Measurements from ENCODE around the gene KATNAL1. TPM values are rescaled to one million over a fixed set of nuclear protein-coding genes. Genes with fewer than 3 reads are reported as not detected.

The KATNAL1 gene
- polyA plus RNA-seq, 1 of the 3 experiments (the other 2 are of a cell fraction) = 5.1 TPM

DNA sequence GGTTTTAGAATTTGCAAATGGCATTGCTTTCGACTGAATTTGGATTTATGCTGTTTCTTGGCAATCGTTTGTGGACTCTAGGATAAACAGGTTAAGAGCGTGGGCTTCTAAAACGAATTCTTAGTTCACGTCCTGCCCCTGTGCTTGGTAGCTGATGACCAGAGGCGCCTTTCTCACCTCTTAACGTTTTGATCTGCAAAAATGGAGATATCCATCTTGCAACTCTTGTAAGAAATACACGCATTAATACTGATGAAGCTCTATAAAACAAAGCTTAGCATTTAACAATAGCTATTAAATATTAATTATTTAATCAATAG, 580 bp upstream of the KATNAL1 start:
- 43% methylated on average over 8 of the region's 8 CpGs for WGBS (ENCODE audit: low lambda C conversion rate)
- peaks cover 40% of the 10 kb centered on the region for H3K79me2 ChIP-seq (ENCODE audit: insufficient read depth)
- peaks cover 14 to 34% of the 10 kb centered on the region in 2 experiments for H3K4me1 ChIP-seq (ENCODE audit: control insufficient read depth in 1 of 2, insufficient read depth in 2 of 2, low read depth in 1 of 2, low read length in 1 of 2)
- no peaks in the 10 kb centered on the region for H3K36me3 ChIP-seq (replicated peaks in 1 of 2; ENCODE audit: control insufficient read depth in 1 of 2, insufficient read depth in 2 of 2, low read length in 1 of 2)
- H3K4me2 ChIP-seq = peak overlapping the region; percentile 85
- ChIA-PET POLR2A (interaction anchor here (0.6 to 1.8 kb wide), 9 partner anchors 24 to 281 kb away, joined by 3 to 10 read pairs (median 4); partner anchors contain the start of gene UBE2L5), CTCF (interaction anchor here (0.9 to 2.9 kb wide), 3 partner anchors 9 to 175 kb away, joined by 3 to 22 read pairs (median 4); no protein-coding TSS in a partner anchor)
- H3F3A ChIP-seq (replicated peaks; ENCODE audit: insufficient read depth) = peaks cover 12% of the 10 kb centered on the region
- peak overlapping the region; percentile 78 to 94 for H3K27ac ChIP-seq (ENCODE audit: low read depth in 2 of 2, low read length in 1 of 2)
- peak overlapping the region; percentile 91 to 99 for H3K4me3 ChIP-seq (ENCODE audit: low read depth in 2 of 2, low read length in 1 of 2)
- no peaks in the 10 kb centered on the region for H3K9me2 ChIP-seq
- TF ChIP-seq TCF12 (IDR thresholded peaks at IDR 0.05) (no peak), RAD21 (IDR thresholded peaks at IDR 0.05; ENCODE audit: low read length) (no peak), GABPA (IDR thresholded peaks at IDR 0.05; ENCODE audit: low read depth) (no peak), NFIC (IDR thresholded peaks at IDR 0.05; ENCODE audit: borderline replicate concordance) (no peak), POLR2AphosphoS5 (IDR thresholded peaks at IDR 0.05; ENCODE audit: low read depth, low read length) (no peak), EZH2phosphoT487 (IDR thresholded peaks at IDR 0.05; ENCODE audit: borderline replicate concordance, low read depth) (no peak), GATA2 (CRISPR knock-in tag; IDR thresholded peaks at IDR 0.05) (no peak), RCOR1 (IDR thresholded peaks at IDR 0.05; ENCODE audit: low read length) (no peak), YY1 (IDR thresholded peaks at IDR 0.05; ENCODE audit: low read depth) (no peak), MEF2A (IDR thresholded peaks at IDR 0.05; ENCODE audit: borderline replicate concordance, low read depth) (no peak), EP300 (IDR thresholded peaks at IDR 0.05; ENCODE audit: borderline replicate concordance in 1 of 2, low read depth in 1 of 2, low read length in 1 of 2) (no peak), FOXJ3 (CRISPR knock-in tag; IDR thresholded peaks at IDR 0.05) (no peak), TAF1 (IDR thresholded peaks at IDR 0.05; ENCODE audit: borderline replicate concordance, low read depth, low read length) (no peak)
- TF ChIP-seq, protein P1, sequence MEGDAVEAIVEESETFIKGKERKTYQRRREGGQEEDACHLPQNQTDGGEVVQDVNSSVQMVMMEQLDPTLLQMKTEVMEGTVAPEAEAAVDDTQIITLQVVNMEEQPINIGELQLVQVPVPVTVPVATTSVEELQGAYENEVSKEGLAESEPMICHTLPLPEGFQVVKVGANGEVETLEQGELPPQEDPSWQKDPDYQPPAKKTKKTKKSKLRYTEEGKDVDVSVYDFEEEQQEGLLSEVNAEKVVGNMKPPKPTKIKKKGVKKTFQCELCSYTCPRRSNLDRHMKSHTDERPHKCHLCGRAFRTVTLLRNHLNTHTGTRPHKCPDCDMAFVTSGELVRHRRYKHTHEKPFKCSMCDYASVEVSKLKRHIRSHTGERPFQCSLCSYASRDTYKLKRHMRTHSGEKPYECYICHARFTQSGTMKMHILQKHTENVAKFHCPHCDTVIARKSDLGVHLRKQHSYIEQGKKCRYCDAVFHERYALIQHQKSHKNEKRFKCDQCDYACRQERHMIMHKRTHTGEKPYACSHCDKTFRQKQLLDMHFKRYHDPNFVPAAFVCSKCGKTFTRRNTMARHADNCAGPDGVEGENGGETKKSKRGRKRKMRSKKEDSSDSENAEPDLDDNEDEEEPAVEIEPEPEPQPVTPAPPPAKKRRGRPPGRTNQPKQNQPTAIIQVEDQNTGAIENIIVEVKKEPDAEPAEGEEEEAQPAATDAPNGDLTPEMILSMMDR (IDR thresholded peaks at IDR 0.05) = no peak
- TF ChIP-seq, protein P2, sequence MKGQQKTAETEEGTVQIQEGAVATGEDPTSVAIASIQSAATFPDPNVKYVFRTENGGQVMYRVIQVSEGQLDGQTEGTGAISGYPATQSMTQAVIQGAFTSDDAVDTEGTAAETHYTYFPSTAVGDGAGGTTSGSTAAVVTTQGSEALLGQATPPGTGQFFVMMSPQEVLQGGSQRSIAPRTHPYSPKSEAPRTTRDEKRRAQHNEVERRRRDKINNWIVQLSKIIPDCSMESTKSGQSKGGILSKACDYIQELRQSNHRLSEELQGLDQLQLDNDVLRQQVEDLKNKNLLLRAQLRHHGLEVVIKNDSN (IDR thresholded peaks at IDR 0.05; ENCODE audit: borderline replicate concordance, low read depth) = no peak
- TF ChIP-seq, protein P3, sequence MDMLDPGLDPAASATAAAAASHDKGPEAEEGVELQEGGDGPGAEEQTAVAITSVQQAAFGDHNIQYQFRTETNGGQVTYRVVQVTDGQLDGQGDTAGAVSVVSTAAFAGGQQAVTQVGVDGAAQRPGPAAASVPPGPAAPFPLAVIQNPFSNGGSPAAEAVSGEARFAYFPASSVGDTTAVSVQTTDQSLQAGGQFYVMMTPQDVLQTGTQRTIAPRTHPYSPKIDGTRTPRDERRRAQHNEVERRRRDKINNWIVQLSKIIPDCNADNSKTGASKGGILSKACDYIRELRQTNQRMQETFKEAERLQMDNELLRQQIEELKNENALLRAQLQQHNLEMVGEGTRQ (IDR thresholded peaks at IDR 0.05; ENCODE audit: borderline replicate concordance, low read depth, low read length) = no peak
- TF ChIP-seq, protein P4, sequence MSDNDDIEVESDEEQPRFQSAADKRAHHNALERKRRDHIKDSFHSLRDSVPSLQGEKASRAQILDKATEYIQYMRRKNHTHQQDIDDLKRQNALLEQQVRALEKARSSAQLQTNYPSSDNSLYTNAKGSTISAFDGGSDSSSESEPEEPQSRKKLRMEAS (IDR thresholded peaks at IDR 0.05; ENCODE audit: low read depth) = no peak
- TF ChIP-seq, protein P5, sequence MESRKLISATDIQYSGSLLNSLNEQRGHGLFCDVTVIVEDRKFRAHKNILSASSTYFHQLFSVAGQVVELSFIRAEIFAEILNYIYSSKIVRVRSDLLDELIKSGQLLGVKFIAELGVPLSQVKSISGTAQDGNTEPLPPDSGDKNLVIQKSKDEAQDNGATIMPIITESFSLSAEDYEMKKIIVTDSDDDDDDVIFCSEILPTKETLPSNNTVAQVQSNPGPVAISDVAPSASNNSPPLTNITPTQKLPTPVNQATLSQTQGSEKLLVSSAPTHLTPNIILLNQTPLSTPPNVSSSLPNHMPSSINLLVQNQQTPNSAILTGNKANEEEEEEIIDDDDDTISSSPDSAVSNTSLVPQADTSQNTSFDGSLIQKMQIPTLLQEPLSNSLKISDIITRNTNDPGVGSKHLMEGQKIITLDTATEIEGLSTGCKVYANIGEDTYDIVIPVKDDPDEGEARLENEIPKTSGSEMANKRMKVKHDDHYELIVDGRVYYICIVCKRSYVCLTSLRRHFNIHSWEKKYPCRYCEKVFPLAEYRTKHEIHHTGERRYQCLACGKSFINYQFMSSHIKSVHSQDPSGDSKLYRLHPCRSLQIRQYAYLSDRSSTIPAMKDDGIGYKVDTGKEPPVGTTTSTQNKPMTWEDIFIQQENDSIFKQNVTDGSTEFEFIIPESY (IDR thresholded peaks at IDR 0.05; ENCODE audit: borderline replicate concordance, low read depth) = no peak
- no peaks in the 10 kb centered on the region for H3K27me3 ChIP-seq (ENCODE audit: insufficient read depth)
- H2AFZ ChIP-seq (ENCODE audit: low read depth) = peak overlapping the region; percentile 95
- peak overlapping the region; percentile 96 for H3K9ac ChIP-seq
- H3K9me3 ChIP-seq = no peaks in the 10 kb centered on the region
- no peaks in the 10 kb centered on the region; the same call in 1 of the 2 replicates for H4K20me1 ChIP-seq (ENCODE audit: insufficient read depth)
- no peak for DNase-seq
